H9 (cell line): ENCODE results near the gene ERN1. TPM values are rescaled to one million over a fixed set of nuclear protein-coding genes. Genes with fewer than 3 reads are reported as not detected.

Source experiments
- DNase-seq: peaks from one replicate; pipeline ENCODE4 v3.0.0-alpha.2; 2017
- H2AFZ ChIP-seq: one replicate; pipeline ENCODE4 v1.6.1; 2013; ENCODE audit warnings: mild to moderate bottlenecking, low read length, control low read depth, moderate library complexity
- H2AK5ac ChIP-seq: 2 replicates; pipeline ENCODE4 v1.6.1; 2013; ENCODE audit warnings: low read length, control low read depth, mixed read lengths; ENCODE audit not compliant: insufficient read length
- H2BK120ac ChIP-seq: one replicate; pipeline ENCODE4 v1.6.1; 2013; ENCODE audit warnings: low read depth, mild to moderate bottlenecking, low read length, control low read depth, inconsistent platforms; ENCODE audit not compliant: poor library complexity, severe bottlenecking
- H2BK12ac ChIP-seq: 2 replicates; pipeline ENCODE4 v1.6.1; 2013; ENCODE audit warnings: low read length, control low read depth, mixed read lengths, low read depth; ENCODE audit not compliant: insufficient read length
- H2BK15ac ChIP-seq: 2 replicates; pipeline ENCODE4 v1.6.1; 2013; ENCODE audit warnings: low read depth, low read length, control low read depth
- H2BK20ac ChIP-seq: one replicate; pipeline ENCODE4 v1.6.1; 2013; ENCODE audit warnings: low read depth, mild to moderate bottlenecking, low read length, control low read depth, inconsistent platforms; ENCODE audit not compliant: poor library complexity, severe bottlenecking
- H2BK5ac ChIP-seq: 2 replicates; pipeline ENCODE4 v1.6.1; 2013; ENCODE audit warnings: low read length, control low read depth, mixed read lengths; ENCODE audit not compliant: insufficient read length
- H3K14ac ChIP-seq: 2 replicates; pipeline ENCODE4 v1.6.1; 2013; ENCODE audit warnings: low read length, control low read depth; ENCODE audit not compliant: insufficient read depth
- H3K18ac ChIP-seq: 2 replicates; pipeline ENCODE4 v1.6.1; 2013; ENCODE audit warnings: low read depth, mild to moderate bottlenecking, mixed read lengths, low read length, control low read depth; ENCODE audit not compliant: insufficient read length
- H3K23ac ChIP-seq: 2 replicates; pipeline ENCODE4 v1.6.1; 2013; ENCODE audit warnings: low read length, control low read depth, mixed read lengths, low read depth; ENCODE audit not compliant: insufficient read length
- H3K23me2 ChIP-seq: 2 replicates; pipeline ENCODE4 v1.6.1; 2013; ENCODE audit warnings: low read depth, mild to moderate bottlenecking, mixed read lengths, low read length, control low read depth; ENCODE audit not compliant: insufficient read length, poor library complexity, severe bottlenecking
- H3K27ac ChIP-seq: 2 replicates; pipeline ENCODE4 v1.5.1; 2013; ENCODE audit warnings: low read length, control low read depth, mixed read lengths, low read depth; ENCODE audit not compliant: insufficient read length
- H3K27me3 ChIP-seq: 2 replicates; pipeline ENCODE4 v1.6.1; 2013; ENCODE audit warnings: low read length, control low read depth, inconsistent platforms; ENCODE audit not compliant: insufficient read depth
- H3K4ac ChIP-seq: 2 replicates; pipeline ENCODE4 v1.6.1; 2013; ENCODE audit warnings: low read depth, mild to moderate bottlenecking, control low read depth, inconsistent platforms, low read length, moderate library complexity
- H3K4me1 ChIP-seq: 2 replicates; pipeline ENCODE4 v1.6.1; 2013; ENCODE audit warnings: low read length, control low read depth, inconsistent platforms; ENCODE audit not compliant: insufficient read depth
- H3K4me2 ChIP-seq: 2 replicates; pipeline ENCODE4 v1.6.1; 2013; ENCODE audit warnings: low read length, control low read depth, mixed read lengths; ENCODE audit not compliant: insufficient read length, insufficient read depth
- H3K56ac ChIP-seq: 2 replicates; pipeline ENCODE4 v1.6.1; 2013; ENCODE audit warnings: low read depth, mild to moderate bottlenecking, mixed read lengths, low read length, control low read depth; ENCODE audit not compliant: insufficient read length
- H3K79me1 ChIP-seq: 2 replicates; pipeline ENCODE4 v1.6.1; 2013; ENCODE audit warnings: low read depth, mild to moderate bottlenecking, moderate library complexity, low read length, control low read depth, inconsistent platforms; ENCODE audit not compliant: insufficient read depth, poor library complexity, severe bottlenecking
- H3K79me2 ChIP-seq: 2 replicates; pipeline ENCODE4 v1.6.1; 2013; ENCODE audit warnings: low read length, control low read depth, inconsistent platforms; ENCODE audit not compliant: insufficient read depth
- H3K9ac ChIP-seq: 2 replicates; pipeline ENCODE4 v1.6.1; 2013; ENCODE audit warnings: low read length, control low read depth, mixed read lengths; ENCODE audit not compliant: insufficient read length; ENCODE audit errors: extremely low read depth
- H3K9me3 ChIP-seq: one replicate; pipeline ENCODE4 v1.6.1; 2013; ENCODE audit warnings: low read depth, low read length, inconsistent platforms; ENCODE audit not compliant: control insufficient read depth
- H3T11ph ChIP-seq: one replicate; pipeline ENCODE4 v1.6.1; 2013; ENCODE audit warnings: mild to moderate bottlenecking, low read length, control low read depth, inconsistent platforms
- H4K20me1 ChIP-seq: one replicate; pipeline ENCODE4 v1.6.1; 2013; ENCODE audit not compliant: control insufficient read depth, insufficient read length, insufficient read depth
- H4K5ac ChIP-seq: 2 replicates; pipeline ENCODE4 v1.6.1; 2013; ENCODE audit warnings: low read depth, mild to moderate bottlenecking, mixed read lengths, low read length, control low read depth; ENCODE audit not compliant: insufficient read length
- H4K8ac ChIP-seq: replicated peaks from 2 replicates; pipeline ENCODE4 v1.6.1; 2013; ENCODE audit warnings: low read length, control low read depth, mixed read lengths, low read depth; ENCODE audit not compliant: insufficient read length
- H4K91ac ChIP-seq: 2 replicates; pipeline ENCODE4 v1.6.1; 2013; ENCODE audit warnings: low read depth, mild to moderate bottlenecking, moderate library complexity, mixed read lengths, low read length, control low read depth; ENCODE audit not compliant: insufficient read length
- H3K27ac Mint-ChIP-seq, 3 experiments: 2 replicates in 2 of 3; 3 replicates in 1 of 3; pipeline ENCODE4 v1.8.0; 2020 to 2021; ENCODE audit warnings: mixed read lengths in 3 of 3, mild to moderate bottlenecking in 1 of 3, moderate library complexity in 1 of 3
- H3K27me3 Mint-ChIP-seq: 2 replicates; pipeline ENCODE4 v1.8.0; 2021; ENCODE audit warnings: low read depth, mild to moderate bottlenecking, moderate library complexity, mixed read lengths
- H3K36me3 Mint-ChIP-seq, 3 experiments: 2 replicates in 2 of 3; 3 replicates in 1 of 3; pipeline ENCODE4 v1.8.0; 2020 to 2021; ENCODE audit warnings: low read depth in 3 of 3, mixed read lengths in 3 of 3; ENCODE audit not compliant: insufficient read depth in 1 of 3
- H3K4me1 Mint-ChIP-seq, 2 experiments: 2 replicates each; pipeline ENCODE4 v1.8.0; 2020; ENCODE audit warnings: mixed read lengths in 2 of 2
- H3K4me3 Mint-ChIP-seq, 2 experiments: 2 replicates in 1 of 2; 3 replicates in 1 of 2; pipeline ENCODE4 v1.8.0; 2020 to 2021; ENCODE audit warnings: mild to moderate bottlenecking in 2 of 2, mixed read lengths in 2 of 2, moderate library complexity in 1 of 2
- H3K9me3 Mint-ChIP-seq, 2 experiments: 2 replicates in 1 of 2; 3 replicates in 1 of 2; pipeline ENCODE4 v1.8.0; 2020; ENCODE audit warnings: mild to moderate bottlenecking in 2 of 2, mixed read lengths in 2 of 2, moderate library complexity in 1 of 2
- WGBS: extraction: QIAGEN DNeasy Blood & Tissue Kit; methylation state at CpG from one replicate; pipeline ENCODE4 v1.1.7; 2013; ENCODE audit warnings: missing lambda C conversion rate, low lambda C conversion rate, mixed read lengths; ENCODE audit not compliant: insufficient read length; ENCODE audit errors: extremely low coverage; 5-methylcytosine and 5-hydroxymethylcytosine counted together
- total RNA-seq: library from RNA; stranded (reverse); gene quantifications from 2 replicates; pipeline ENCODE4 v1.2.1, GENCODE V29; 2021
- TF ChIP-seq, protein P1 (sequence below): fragments of 200-600 bp; sonication (generic); conservative IDR thresholded peaks from 3 replicates; pipeline ENCODE4 v1.8.0; 2021; ENCODE audit warnings: antibody characterized with exemption, mild to moderate bottlenecking

ERN1 gene
- total RNA-seq, 1 experiment from 2014 or later, result 5.0 TPM

- DNase-seq, result no peak
- Histone ChIP-seq H3K18ac (no peak overlapping the region), H3T11ph (no peak overlapping the region), H2BK12ac (no peak overlapping the region), H2BK120ac (no peak overlapping the region), H3K4me1 (no peaks in the 10 kb centered on the region), H4K8ac (no peak overlapping the region), H3K4me2 (no peak overlapping the region), H3K79me1 (no peaks in the 10 kb centered on the region), H4K91ac (no peak overlapping the region), H3K14ac (no peak overlapping the region), H2BK20ac (no peak overlapping the region), H4K5ac (no peak overlapping the region), H2AK5ac (no peak overlapping the region), H3K23me2 (no peaks in the 10 kb centered on the region), H3K56ac (no peak overlapping the region), H2AFZ (no peak overlapping the region), H4K20me1 (no peaks in the 10 kb centered on the region), H3K9me3 (no peaks in the 10 kb centered on the region), H3K27me3 (no peaks in the 10 kb centered on the region), H3K23ac (no peak overlapping the region), H2BK15ac (no peak overlapping the region), H3K9ac (no peak overlapping the region), H3K79me2 (no peaks in the 10 kb centered on the region), H2BK5ac (no peak overlapping the region), H3K27ac (no peak overlapping the region), H3K4ac (no peak overlapping the region)
- no peak overlapping the region for H3K4me3 Mint-ChIP-seq
- WGBS, result no CpG with 5 or more reads among the region's 3 CpGs
- no peaks in the 10 kb centered on the region for H3K9me3 Mint-ChIP-seq
- peak overlapping the region in 2 of 3 experiments; percentile 62 to 63; a peak in 3 of 7 replicates for H3K27ac Mint-ChIP-seq
- peaks cover 5 to 16% (median 7%) of the 10 kb centered on the region in 3 experiments; a peak in 4 of 7 replicates for H3K36me3 Mint-ChIP-seq
- no peaks in the 10 kb centered on the region for H3K4me1 Mint-ChIP-seq
- H3K27me3 Mint-ChIP-seq, result no peaks in the 10 kb centered on the region
- TF ChIP-seq, protein P1, sequence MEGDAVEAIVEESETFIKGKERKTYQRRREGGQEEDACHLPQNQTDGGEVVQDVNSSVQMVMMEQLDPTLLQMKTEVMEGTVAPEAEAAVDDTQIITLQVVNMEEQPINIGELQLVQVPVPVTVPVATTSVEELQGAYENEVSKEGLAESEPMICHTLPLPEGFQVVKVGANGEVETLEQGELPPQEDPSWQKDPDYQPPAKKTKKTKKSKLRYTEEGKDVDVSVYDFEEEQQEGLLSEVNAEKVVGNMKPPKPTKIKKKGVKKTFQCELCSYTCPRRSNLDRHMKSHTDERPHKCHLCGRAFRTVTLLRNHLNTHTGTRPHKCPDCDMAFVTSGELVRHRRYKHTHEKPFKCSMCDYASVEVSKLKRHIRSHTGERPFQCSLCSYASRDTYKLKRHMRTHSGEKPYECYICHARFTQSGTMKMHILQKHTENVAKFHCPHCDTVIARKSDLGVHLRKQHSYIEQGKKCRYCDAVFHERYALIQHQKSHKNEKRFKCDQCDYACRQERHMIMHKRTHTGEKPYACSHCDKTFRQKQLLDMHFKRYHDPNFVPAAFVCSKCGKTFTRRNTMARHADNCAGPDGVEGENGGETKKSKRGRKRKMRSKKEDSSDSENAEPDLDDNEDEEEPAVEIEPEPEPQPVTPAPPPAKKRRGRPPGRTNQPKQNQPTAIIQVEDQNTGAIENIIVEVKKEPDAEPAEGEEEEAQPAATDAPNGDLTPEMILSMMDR, result no peak
These were observed 36.9 kb upstream of the ERN1 start for GRCh38 chr17:64166876-64167275.
